PFSK-1 (cell line): ENCODE results near the gene AMBRA1.

ENCODE experiments used
- FOXP2 ChIP-seq: optimal IDR thresholded peaks from 2 replicates; pipeline ENCODE3; 2011; ENCODE audit warnings: borderline replicate concordance, control low read depth, inconsistent platforms; ENCODE audit not compliant: insufficient read depth; ENCODE audit errors: extremely low read length, extremely low read depth
- POLR2AphosphoS5 ChIP-seq: IDR thresholded peaks from 2 replicates; pipeline ENCODE4 v1.6.1; 2012; ENCODE audit warnings: low read depth, mild to moderate bottlenecking, control low read depth, low read length, moderate library complexity
- REST ChIP-seq, 2 experiments: IDR thresholded peaks; 2 replicates each; pipeline versions ENCODE4 v1.6.1 to v1.8.0; 2011 to 2012; ENCODE audit warnings: low read depth in 2 of 2, low read length in 2 of 2, control low read depth in 1 of 2, inconsistent platforms in 1 of 2, mild to moderate bottlenecking in 1 of 2, moderate library complexity in 1 of 2; ENCODE audit not compliant: insufficient read depth in 1 of 2
- SIN3A ChIP-seq: IDR thresholded peaks from 2 replicates; pipeline ENCODE4 v1.6.1; 2012; ENCODE audit warnings: mild to moderate bottlenecking, low read length, moderate library complexity, borderline replicate concordance; ENCODE audit not compliant: insufficient read depth
- TAF1 ChIP-seq: IDR thresholded peaks from 2 replicates; pipeline ENCODE4 v1.6.1; 2012; ENCODE audit warnings: low read length, control low read depth, borderline replicate concordance; ENCODE audit not compliant: insufficient read depth

Gene AMBRA1

GRCh38 chr11:46402957-46403902 lies 190.6 kb downstream of the AMBRA1 start:
- TF ChIP-seq FOXP2 (no peak), TAF1 (no peak), REST (IDR thresholded peaks at IDR 0.05; ENCODE audit: insufficient read depth in 1 of 2, low read depth in 2 of 2, low read length in 2 of 2) (no peak), POLR2AphosphoS5 (no peak), SIN3A (no peak)

- TF ChIP-seq POLR2AphosphoS5 (no peak), SIN3A (no peak), TAF1 (no peak), REST (IDR thresholded peaks at IDR 0.05; ENCODE audit: insufficient read depth in 1 of 2, low read depth in 2 of 2, low read length in 2 of 2) (no peak), FOXP2 (no peak)
Measured at GRCh38 chr11:46397526-46397925, 196.3 kb downstream of the AMBRA1 start.

GRCh38 chr11:46393759-46394158 lies 200.1 kb downstream of the AMBRA1 start:
- TF ChIP-seq SIN3A: no peak
- TF ChIP-seq TAF1: no peak
- TF ChIP-seq FOXP2: no peak
- no peak for TF ChIP-seq POLR2AphosphoS5
- TF ChIP-seq REST (IDR thresholded peaks at IDR 0.05; ENCODE audit: insufficient read depth in 1 of 2, low read depth in 2 of 2, low read length in 2 of 2): no peak

GRCh38 chr11:46393231-46393616 lies 200.6 kb downstream of the AMBRA1 start:
- TF ChIP-seq REST (IDR thresholded peaks at IDR 0.05; ENCODE audit: insufficient read depth in 1 of 2, low read depth in 2 of 2, low read length in 2 of 2) (0 out of 4 replicates have a peak, but pooled peaks of 1 of the 2 experiments have one; percentile 2), POLR2AphosphoS5 (no peak), FOXP2 (no peak)
